HTERT RPE-1 (cell line): ENCODE data around the gene OLR1.
"Not testable (repeated sequence)": the region's sequence is repeated elsewhere in the genome, so short reads cannot be mapped to it uniquely, and the experiment has no call there.

ENCODE experiments used
- in situ Hi-C: fragments of 300-500 bp; cut with MboI; formaldehyde crosslinking; loops from 4 replicates; pipeline ENCODE4 v1.14.3; 2020; ENCODE audit warnings: low sequenced_read_pairs

Gene OLR1

DNA sequence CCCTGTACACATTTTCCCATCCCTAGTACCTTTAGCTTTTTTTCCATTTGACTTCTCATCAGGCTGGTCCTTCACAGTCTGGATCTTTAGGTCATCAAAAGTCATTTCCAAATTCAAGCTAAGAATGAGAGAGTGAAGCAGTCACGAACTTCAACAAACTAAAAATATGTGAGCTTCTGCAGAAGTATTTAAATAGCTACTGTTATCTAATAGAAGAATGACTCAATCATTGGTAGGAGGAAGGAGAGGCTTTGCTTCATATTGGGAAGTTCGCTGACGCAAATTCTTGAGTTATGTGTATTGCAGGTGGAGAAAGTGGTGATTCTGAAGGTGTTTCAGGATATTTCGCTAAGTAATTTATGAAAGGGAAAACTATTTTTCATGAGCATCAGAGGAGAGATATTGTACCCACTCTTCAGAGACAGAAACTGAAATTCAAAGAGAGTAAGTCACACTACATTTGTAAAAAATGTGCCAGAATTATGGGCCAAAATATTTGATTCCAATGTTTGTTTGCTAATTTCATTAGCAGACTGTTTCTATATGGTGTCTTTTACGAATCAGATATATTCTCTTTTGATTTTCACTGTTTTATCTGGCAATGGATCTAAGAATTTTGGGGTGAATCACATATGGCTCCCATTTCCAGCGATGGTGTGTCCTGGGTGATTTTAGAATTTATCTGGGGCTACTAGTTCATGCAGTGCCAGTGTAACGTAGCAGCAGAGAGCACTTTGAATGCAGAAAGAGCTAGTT lies at the start of gene OLR1:
Gene OLR1 (minus strand): TSS at position 160 of the 756 bp plus-strand sequence. CDS start 55 bp downstream, at position 105.
- in situ Hi-C loops = no loop called here

DNA sequence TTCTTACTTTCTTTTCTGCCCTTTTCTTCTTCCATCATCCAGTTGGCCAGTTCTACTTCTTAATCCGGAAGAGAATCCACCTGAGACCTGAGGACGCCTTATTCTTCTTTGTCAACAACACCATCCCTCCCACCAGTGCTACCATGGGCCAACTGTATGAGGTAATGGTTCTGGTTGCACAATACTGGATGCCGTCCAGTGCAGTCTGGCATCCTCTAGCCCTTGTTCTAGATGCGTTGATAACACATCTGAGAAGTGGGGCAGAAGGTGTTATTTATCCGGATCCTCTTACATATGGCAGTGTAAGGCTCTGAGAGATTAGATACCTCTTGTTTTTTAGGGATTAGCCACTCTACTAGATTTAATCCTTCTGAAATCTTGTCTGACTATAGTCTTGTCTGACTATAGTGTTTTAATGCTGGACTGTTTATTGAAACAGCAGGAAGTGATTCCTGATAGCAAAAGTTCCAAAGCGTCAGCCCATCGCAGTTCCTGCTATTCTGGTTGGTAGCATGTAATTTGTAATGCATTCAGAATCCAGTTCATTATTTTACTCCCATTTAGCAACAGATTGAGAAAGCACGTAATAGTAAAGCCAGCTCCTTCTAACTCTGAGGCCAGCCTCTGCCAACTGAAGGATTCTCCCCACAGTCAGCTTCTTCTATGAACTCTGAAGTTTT lies 48.6 kb upstream of the OLR1 start:
- in situ Hi-C loops = no loop called here

- in situ Hi-C loops = no loop called here
Measured at GRCh38 chr12:10218021-10218420, 46.1 kb upstream of the OLR1 start.

GRCh38 chr12:10215946-10216345 lies 44.0 kb upstream of the OLR1 start:
- in situ Hi-C loops = not testable (repeated sequence)

DNA sequence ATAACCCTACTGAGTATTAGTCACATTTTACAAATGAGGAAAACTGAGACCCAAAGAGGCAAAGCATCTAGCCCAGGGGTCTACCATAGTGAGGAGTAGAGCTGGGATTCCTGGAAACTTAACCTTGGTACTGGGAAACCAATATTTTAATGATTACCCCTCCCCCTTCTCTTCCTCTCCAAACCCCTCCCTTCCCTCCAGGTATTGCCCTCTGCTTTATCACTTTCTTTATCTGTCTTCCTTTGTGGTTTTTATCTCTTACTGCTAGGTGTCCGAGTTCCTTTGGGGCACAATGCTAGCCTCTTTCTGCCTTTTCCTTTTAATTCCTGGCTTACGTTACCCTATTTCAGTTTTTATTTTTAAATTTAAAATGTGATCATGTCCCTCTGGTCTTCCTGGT lies 43.5 kb upstream of the OLR1 start:
- in situ Hi-C loops = no loop called here

- in situ Hi-C loops = no loop called here
Measured at GRCh38 chr12:10214895-10215267, 42.9 kb upstream of the OLR1 start.

- in situ Hi-C loops = no loop called here
Measured at GRCh38 chr12:10214136-10214894, 42.4 kb upstream of the OLR1 start.

GRCh38 chr12:10213168-10214135 lies 41.5 kb upstream of the OLR1 start:
- in situ Hi-C loops = no loop called here

- in situ Hi-C loops = no loop called here
Measured at GRCh38 chr12:10212739-10213131, 40.8 kb upstream of the OLR1 start, which contains the start of gene GABARAPL1. Gene GABARAPL1 (plus strand): TSS chr12:10212877. CDS start chr12:10213130, 253 bp downstream.

DNA sequence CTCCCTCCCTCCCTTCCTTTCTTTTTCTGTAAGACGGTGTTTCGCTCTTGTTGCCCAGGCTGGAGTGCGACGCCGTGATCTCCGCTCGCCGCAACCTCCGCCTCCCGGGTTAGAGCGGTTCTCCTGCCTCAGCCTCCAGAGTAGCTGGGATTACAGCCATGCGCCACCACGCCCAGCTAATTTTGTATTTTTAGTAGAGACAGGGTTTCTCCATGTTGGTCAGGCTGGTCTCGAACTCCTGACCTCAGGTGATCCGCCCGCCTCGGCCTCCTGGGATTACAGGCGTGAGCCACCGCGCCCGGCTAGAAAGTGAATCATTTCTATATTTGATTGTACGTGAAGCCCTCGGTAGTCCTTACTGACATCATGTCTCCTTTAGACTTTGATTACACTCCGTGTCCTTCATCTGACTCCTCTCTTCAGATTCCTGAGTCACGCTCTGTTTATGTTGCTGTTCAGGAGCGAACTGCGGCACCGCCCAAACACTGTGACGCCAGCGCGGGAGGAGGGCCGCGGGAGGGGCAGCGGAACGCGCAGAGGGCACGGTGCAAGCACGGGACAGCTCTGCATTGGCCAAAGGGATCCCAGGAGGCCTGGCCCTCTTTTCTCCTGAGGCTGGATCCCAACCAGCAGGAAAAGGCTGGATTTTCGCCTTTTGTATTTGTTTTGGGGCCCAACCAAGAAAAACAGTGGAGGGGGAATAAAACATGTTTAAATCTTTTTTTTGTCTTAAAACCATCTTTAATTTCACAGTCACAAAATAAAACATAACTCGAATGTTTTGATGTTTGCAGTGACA lies 40.2 kb upstream of the OLR1 start:
- in situ Hi-C loops = no loop called here

DNA sequence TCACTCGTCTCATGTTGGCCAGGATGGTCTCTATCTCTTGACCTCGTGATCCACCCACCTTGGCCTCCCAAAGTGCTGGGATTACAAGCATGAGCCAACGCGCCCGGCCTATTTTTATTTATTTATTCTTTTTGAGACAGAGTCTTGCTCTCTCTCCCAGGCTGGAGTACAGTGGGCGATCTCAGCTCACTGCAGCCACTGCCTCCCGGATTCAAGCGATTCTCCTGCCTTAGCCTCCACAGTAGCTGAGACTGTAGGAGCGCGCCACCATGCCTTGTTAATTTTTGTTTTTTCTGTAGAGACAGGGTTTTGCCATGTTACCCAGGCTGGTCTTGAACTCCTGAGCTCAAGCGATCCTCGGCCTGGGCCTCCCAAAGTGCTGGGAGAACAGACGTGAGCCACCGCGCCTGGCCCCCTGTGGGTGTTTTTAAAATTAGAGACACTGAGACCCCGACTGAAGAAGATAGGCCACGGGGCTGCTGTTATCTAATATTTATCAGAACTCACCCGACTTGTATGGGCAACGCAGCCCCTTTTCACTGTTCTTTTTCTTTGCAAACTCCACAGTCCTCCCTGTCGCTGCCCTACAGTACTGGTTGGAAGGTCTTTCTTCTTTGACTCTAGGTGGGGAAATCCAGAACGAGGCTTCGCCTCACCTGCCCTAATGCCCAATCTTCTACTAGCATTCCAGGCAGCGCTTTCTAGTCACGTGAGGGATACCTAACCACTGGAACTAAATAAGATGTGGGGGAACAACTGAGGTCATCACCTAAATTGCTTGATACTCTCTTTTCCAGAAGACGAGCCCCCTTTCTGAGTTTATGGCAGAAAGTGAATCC lies 39.4 kb upstream of the OLR1 start:
- in situ Hi-C loops = no loop called here

- in situ Hi-C loops = no loop called here
Measured at GRCh38 chr12:10210225-10210624, 38.3 kb upstream of the OLR1 start.

GRCh38 chr12:10207136-10207535 lies 35.2 kb upstream of the OLR1 start:
- in situ Hi-C loops = no loop called here

DNA sequence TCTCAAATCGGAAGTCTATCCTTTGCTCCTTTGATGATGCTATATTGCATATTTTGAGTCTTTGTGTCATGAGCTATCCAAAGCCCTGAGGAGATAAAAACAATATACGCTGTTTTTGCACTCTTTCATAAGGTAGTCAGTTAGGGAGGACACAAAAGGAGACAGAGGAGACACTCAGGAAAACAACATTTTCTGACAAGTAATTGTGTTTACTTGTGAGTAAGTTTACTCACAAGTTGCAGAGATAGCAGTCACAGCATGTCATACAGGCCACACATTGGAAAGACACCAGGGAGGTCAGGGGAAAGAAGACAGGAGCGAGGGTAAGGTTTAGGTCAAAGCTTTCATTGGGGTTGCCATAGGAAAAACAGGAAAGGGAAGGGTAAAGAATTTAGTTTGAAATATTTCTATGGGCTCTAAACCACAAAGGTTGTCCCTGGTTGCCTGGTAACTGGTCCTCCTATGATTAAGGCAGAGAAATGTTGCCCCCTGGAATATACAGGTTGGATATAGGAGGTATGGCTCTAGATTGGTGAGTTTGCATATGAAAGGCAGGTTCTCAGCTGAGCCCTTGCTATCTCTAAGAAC lies 33.4 kb upstream of the OLR1 start:
- in situ Hi-C loops = no loop called here

DNA sequence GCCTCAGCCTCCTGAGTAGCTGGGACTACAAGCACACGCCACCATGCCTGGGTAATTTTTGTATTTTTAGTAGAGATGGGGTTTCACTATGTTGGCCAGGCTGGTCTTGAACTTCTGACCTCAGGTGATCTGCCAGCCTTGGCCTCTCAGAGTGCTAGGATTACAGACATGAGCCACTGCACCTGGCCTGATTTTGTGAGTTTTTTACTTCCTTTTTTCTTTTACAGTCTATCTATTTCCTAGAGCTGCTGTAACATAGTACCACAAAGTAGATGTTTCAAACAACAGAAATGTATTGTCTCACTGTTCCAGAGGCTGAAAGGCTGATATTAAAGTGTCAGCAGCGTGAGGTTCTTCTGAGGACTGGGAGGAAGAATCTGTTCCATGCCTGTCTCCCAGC lies 32.6 kb upstream of the OLR1 start:
- in situ Hi-C loops = not testable (repeated sequence)

DNA sequence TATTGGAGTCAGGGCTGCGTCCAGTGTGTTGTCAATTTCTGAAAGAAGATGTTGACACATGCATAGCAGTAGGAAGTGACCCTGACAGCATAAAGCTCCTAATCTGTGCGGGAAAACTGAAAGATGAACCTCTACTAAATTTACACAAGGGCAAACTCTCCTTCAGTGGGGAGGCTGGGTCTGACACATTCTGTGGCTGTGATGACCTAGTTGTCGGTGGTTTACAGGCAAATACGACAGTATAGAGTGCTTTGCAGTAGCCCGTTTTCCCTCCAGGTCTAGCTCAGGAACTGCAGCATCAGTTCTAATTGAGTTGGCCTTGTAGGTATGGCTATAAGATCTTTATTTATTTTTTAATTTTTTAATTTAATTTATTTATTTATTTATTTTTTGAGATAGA lies 25.9 kb upstream of the OLR1 start:
- in situ Hi-C loops = no loop called here

DNA sequence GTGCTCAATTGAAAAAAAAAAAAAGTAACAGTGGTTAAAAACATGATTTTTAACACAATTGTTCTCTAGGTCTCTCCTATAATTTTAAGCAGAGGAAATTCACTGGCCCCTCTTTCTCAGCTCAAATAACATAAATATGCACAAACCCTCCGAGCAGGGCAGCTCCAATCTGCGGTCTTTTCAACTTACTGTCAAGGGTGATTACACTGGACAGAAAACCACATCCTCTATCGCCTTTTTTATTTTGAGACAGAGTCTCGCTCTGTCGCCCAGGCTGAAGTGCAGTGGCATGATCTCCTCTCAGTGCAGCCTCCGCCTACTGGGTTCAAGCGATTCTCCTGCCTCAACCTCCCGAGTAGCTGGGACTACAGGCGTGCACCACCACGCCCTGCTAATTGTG lies 24.3 kb upstream of the OLR1 start:
- in situ Hi-C loops = no loop called here

DNA sequence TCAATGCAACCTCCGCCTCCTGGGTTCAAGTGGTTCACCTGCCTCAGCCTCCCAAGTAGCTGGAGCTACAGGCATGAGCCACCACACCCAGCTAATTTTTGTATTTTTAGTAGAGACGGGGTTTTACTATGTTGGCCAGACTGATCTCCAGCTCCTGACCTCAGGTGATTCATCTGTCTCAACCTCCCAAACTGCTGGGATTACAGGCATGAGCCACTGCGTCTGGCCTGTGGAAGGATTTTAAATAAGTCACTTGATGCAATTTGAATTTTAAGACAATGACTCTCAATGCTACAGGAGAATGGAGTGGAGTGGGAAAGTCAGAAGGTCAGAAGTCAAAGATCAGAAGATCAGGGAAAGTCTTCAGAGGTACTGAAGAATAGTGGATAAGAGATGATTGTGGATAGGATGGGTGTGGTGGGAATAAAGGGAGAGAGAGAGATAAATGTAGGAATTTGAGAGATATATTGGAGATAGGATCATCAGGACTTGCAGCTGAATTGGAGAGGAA lies 22.3 kb upstream of the OLR1 start:
- in situ Hi-C loops = no loop called here
